COLO668 (cell line): ENCODE measurements around the gene SS18L1.
"Not testable (repeated sequence)": the region's sequence is repeated elsewhere in the genome, so short reads cannot be mapped to it uniquely, and the experiment has no call there.

Experiments used
- DNase-seq: peaks from one replicate; lab custom pipeline; 2025; ENCODE audit not compliant: unreplicated experiment; lab: John Stamatoyannopoulos, UW

The SS18L1 gene, protein sequence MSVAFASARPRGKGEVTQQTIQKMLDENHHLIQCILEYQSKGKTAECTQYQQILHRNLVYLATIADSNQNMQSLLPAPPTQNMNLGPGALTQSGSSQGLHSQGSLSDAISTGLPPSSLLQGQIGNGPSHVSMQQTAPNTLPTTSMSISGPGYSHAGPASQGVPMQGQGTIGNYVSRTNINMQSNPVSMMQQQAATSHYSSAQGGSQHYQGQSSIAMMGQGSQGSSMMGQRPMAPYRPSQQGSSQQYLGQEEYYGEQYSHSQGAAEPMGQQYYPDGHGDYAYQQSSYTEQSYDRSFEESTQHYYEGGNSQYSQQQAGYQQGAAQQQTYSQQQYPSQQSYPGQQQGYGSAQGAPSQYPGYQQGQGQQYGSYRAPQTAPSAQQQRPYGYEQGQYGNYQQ

DNA sequence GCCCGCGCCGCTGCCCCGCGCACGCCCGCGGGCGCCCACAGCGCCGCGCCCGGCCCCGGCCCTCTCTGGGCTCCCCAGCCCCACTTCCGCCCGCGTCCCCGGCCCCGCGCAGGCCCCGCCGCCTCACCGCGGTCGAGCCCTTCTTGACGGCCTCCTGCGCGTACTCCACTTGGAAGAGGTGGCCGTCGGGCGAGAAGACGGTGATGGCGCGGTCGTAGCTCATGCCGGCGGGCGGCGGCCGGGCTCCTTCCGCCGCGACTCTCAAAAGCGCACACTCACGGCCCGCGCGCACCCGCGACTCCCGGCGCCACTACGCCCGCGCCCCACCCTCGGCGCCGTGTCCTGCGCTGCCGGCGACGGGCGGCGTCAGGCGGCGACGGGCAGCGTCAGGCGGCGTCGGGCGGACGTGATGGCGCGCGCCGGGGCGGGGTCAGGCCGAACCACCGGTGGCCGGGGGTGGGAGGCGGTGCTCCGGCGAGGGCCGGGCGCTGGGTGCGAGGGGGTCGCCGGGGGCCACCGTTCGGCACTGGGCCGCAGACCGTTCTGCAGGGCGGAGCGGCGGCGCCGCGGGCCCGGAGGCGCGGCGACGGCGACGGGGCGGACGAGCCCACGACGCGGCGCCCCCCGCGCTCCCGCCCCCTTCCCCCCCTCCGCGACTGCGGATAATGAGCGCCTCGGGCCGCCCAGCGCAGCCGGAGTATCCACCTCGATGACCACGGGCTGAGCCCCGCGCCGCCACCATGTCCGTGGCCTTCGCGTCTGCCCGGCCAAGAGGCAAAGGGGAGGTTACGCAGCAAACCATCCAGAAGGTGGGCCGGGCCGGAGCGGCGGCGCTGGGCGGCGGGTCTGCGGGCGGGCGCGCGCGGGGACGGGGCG is at the start of gene SS18L1, which contains the start of gene PSMA7:
Gene SS18L1 (plus strand): TSS at position 689 of the 876 bp plus-strand sequence. CDS start 52 bp downstream, at position 741.
Gene PSMA7 (minus strand): TSS at position 314 of the 876 bp plus-strand sequence. CDS start 91 bp downstream, at position 223.
- DNase-seq: peak; percentile 97

DNA sequence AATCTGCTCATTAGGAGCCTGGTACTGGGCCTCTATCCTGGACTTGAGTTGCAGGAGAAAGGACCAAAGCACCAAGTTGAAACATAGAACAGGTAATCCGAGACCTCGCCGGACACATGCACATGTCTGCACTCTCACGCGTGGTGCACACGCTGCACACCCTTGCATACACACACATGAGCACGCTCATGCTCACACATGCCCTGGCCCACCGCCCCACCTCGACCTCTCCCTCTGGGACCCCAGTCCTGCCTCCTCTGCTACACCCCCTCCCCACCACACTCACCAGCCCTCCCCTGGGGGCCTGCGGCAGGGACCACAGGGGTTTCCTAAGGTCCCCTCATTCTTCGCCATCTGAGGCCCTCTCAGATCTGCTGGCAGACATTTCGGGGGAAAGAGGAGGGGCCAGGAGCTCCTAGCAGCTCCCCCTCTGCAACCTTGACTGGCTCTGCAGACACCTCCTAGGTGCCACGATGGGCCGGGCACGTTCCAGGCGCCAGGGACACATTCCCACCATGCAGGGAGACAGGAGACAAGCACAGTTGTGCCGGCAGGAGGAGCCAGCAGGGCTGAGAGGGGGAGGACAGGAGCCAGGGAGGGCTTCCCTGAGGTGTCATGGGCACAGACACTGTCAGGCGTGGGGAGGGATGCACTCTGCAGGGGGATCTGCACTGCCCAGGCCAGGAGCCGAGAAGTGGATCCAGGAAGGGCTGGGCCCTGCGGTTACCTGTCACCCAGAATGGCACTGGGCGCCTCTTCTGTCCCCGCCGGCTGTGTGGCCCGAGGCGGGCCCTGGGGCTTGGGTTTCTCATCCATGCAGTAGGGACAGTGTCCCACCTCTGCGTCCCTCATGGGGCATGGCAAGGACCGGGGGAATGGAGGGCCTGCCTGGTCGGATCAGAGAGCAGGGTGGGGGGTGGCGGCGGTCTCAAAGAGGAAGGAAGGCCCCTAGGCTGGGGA is 46.9 kb upstream of the SS18L1 start:
- no peak for DNase-seq

DNA sequence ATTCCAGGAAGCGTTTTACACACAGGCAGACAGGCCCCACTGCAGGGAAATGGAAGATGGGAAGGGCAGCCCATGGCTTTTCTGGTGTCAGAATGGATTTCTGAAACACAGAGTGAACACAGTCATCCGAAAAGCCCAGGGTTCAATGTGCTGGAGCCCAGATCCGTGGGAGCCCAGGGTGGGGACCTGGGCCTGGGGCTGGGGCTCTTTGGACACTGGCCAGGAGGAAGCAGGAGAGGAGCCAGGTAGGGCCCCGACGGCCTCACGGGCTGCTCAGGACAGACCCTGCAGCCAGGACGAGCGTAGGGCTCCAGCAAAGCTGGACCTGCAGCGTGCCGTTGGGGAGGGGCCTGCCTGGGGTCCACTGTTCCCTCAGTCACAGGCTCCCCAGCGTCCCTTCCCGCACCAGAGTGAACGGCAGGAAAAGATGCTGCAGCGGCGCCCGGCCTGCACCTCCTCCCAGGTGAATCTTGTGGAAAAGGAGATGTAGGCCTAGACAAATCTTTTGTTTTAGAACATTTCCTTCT is 45.6 kb upstream of the SS18L1 start:
- no peak for DNase-seq

DNA sequence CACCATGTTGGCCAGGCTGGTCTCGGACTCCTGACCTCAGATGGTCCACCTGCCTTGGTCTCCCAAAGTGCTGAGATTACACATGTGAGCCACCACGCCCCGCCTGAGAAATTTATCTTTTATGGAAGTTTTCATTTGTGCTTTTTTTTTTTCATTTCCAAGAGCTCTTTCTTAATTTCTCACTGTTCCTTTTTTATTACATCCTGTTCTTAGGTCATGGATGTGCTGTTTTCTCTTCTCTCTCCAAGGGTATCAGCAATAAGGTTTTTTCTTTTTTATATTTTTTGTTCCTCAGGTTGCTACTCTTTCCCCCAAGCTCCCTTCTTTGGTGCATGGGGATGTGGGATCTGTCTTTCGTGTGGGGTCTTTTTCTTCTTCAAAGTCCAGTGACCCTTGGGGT is 42.5 kb upstream of the SS18L1 start:
- no peak for DNase-seq

DNA sequence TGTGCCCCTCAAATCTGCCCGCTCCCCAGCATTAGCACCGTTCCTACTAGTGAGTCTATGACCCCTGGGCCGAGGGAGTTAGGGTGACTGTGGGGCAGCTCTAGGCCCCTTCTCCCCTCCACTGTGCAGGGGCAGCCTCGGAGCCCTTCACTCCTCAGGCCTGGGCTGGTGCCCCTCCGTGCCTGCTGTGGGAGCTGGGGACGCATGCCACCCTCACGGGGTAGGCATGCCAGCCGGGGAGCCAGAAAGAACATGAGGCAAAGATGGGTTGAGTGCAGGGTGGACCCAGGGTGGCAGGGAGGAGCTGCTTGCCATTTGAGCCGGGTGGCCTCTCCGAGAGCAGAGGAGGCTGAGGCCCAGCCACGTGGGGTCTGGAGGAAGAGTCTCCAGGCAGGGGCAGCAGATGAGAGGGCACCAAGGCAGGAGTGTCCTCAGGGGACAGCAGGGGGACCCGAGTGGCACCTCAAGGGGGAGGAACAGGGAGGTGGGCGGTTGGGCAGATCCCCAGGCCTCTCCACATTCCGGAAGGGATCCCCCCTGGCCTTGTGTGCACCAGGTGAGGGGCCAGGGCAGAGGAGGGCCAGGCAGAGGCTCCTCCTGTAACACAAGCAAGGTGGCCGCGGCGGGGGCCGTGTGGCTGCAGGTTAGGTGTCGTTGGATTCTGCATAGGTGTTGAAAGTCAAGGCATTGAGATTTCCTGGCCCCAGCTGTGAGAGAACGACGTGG is 39.9 kb upstream of the SS18L1 start:
- DNase-seq: no peak

DNA sequence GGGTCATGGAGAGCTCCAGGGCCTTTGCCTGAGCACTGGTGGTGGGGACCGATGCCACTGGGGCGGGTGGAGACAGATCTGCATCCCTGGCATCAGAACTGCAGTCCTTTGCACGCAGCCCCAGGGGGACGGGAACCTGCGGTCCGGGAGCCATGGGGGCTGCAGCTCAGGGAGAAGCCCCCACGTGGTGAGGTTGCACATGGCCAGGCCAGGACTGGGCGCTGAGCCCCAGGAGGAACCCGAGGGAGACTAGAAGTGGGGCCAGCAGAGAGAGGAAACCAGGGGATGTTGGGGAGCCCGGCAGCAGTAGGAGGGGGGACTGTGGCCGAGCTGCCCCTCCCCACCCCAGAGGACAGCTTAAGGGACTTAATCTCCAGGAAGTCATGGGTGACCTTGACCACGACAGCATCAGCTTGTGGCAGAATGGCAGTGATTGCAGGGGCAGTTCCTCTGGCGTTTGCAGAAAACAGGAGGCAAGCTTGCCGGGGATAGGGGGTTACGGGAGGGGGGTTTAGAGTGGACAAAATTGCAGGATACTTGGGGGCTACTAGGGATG is 39.3 kb upstream of the SS18L1 start:
- no peak for DNase-seq

DNA sequence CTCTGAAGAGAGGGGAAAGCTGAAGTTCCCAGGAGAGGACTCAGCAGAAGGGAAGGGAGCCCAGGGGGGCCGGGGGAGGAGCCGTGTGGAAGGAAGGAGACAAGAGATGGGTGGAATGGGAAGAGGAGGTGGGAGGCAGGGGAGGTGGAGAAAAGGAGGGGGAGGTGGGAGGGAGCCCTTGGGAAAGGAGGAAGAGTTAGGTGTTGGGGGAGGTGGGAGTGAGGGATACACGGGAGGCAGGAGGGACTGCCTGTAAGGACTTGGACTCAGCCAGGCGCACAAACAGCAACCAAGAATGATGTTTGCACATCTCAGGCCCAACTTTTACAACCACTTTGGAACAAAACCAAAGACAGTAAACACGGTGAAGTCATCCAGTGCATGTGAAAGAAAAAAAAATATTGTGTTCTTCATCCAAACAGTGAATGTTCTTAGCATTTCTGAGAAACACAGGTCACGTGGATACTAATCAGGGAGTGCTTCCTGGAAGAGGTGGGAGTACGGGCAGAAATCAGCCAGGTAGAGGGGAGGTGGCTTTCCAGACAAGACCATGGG is 38.7 kb upstream of the SS18L1 start:
- DNase-seq: no peak

DNA sequence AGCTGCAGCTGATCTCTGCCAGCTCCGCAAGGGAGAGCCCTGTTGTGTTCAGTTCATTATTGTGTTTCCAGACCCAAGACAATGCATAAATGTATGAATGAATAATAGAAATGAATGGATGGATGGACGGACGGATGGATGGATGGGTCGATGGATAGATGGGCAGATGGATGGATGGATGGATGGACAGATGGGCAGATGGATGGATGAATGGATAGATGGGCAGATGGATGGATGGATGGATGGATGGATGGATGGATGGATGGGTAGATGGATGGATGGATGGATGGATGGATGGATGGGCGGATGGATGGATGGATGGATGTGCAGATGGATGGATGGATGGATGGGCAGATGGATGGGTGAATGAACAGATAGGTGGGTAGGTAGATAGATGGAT is 38.0 kb upstream of the SS18L1 start:
- no peak for DNase-seq

DNA sequence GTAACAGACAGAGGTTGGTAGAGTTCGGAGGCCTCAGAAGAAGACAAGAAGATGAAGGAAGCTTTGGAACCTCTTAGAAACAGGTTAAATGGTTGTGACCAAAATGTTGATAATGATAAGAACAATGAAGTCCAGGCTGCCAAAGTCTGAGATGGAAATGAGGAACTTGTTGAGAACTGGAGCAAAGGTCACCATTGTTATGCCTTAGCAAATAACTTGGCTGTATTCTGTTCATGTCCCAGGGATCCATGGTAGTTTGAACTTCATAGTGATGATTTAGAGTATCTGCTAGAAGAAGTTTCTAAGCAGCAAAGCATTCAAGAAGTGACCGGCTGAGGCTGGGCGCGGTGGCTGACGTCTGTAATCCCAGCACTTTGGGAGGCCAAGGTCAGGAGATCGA is 32.4 kb upstream of the SS18L1 start:
- DNase-seq: no peak

DNA sequence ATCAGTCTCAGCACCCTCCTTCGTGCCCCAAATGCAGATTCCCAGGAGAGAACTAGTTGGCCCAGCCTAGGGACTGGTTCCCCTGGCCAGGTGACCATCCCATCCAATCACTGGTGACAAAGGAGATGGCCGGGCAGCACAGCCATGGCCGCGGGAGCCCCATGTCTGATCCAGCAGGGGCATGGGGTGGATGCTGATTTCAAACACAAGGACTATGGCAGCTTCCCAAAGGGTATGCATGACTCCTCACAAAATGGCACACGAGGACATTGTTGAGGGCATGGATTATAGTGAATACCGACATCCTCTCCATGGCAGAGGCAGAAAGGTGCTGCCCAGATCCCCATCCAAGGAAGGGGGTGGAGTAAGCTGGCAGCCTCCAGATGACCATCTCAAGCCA is 31.2 kb upstream of the SS18L1 start:
- no peak for DNase-seq

DNA sequence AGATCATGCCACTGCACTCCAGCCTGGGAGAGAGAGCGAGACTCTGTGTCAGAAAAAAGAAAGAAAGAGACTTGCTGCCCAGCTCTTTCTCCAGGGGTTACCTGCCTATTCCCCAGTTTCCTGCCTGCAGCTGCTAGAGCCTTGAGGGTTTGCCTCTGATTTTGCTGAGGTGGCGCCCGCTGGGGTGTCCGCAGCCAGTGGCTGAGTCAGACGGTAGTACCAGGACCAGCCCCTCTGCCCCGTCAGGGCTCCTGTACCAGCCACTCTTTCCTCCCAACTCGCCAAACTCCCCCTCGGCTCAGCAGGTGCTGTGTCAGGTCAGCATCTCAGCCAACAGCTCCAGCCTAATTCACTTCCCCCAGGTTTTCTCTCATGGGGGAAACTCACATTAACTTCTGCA is 28.7 kb upstream of the SS18L1 start:
- DNase-seq: no peak

DNA sequence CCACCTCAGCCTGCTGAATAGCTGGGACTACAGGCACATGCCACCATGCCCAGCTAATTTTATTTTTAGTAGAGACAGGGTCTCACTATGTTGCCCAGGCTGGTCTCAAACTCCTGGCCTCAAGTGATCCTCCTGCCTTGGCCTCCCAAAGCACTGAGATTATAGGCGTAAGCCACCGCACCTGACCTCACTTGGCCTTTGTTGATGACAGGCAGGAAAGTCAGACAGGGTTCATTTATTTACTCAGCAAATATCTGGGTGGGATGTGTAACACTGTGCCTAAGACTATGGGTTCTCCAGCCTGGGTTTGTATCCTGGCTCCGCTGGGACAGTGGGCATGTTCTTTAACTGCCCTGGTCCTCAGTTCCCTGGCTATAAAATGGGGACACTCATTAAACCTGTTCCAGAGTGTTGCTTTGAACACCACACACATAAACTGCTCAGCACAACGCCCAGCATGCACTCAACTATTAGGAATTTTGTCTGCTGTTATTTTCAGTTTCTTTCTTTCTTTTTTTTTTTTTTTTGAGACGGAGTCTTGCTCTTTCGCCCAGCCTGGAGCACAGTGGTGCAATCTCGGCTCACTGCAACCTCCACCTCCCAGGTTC is 27.7 kb upstream of the SS18L1 start:
- DNase-seq: not testable (repeated sequence)

DNA sequence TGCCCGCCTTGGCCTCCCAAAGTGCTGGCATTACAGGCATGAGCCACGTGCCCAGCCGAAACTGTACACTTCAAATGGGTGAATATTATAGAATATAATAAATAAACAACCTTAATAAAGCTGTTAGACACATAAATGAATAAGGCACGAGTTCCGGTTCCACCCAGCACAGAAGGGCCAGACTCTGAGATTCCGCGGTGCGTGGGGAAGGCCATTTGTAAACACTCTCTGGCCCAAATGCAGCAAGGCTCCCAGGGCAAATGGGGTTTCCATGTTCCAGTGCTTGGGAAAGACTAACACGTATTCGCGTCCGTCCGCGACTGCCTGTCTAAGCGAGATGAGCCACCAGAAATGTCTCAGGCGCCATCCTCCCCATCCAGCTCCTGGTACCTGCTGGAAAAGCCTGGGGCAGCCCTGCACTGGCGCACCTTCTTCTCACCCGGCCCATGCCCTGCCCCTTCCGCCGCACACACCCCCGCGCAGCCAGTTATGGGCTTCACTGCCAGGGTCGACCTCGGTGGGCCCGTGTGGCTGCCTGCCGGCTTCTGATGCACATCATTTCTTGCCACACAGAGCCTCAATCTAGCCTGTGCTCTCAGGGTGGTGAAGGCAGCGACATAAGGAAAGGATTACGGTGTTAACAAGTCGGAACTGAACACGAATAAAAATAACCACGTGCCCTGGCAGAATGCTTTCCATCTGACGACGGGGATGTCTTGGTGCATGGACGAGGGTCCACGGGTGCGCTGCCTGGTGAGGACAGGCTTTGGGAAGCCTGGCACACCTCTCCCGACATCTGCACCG is 26.8 kb upstream of the SS18L1 start:
- no peak for DNase-seq

DNA sequence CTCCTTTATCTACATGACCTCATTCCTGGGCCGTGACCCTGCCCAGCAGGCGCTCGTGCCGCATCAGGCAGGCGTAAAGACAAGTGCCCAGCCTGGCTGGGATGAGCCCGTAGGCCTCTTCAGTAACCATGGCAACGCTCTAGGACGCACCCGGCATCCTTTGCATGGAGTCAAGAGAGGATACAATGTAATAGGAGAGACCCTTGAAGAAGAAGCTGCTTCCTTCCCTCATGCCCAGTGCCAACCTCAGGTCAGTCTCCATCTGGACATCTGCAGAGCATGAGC is 26.3 kb upstream of the SS18L1 start:
- DNase-seq: peak; percentile 14

DNA sequence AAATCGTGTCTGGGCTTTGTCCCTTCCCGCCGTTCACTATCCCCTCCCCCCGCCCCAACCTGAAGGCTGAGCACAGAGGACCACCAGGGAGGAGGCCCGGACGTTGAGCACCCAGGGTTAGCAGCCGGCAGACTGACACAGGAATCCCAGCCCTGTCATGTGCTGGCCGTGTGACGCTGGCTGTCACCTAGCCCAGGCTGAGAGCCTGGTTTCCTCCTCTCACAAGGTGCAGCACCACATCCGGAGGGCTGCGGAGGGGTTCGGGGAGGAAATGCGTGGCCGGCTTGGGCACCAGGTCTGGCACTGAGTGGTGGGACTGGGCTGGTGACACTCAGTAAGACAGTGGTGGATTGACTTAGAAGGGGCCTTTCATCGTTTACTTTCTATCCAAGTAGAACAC is 25.9 kb upstream of the SS18L1 start:
- no peak for DNase-seq

DNA sequence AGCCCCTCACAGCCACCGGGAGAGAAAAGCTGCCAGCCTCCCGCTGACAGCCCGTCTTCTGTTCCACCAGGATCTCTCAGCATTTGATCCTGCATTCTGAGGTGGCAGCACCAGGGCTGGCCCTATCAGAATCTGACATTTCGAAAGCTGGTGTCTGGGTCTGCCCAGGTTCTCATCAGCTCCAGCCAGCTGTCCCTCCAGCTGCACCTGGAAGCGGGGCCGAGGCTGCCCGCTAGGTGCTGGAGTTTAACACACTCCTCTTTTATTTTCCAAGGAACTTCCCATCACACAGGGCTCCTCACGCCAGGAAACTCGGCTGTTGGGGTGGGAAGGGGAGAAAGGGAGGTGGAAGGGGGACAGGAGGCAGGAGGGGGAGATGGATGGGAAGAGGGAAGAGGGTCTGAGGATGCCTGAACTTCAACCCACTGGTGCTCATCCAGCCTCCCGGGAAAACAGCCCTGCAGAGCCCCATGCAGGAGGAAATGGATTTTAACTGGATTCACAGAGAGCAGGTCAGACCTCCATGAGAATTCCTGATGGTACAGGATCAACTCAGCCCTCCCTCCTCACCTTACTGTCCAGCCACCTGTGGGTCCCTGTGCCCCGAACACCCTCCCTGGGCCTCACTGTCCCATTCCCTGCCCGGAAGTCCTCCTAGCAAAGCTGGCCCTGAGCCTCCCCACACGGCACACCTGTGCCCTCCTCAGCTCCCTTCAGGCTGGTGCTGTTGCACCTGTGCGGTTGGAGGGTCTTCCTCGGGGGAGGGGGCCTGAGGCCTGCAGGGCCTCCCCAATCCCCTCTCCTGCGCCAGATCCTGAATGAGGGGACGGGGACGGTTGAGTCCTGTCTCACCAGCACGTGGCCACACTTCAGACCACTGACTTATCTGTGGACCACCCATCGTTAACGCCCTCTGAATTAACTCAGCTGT is 25.2 kb upstream of the SS18L1 start:
- peak; percentile 13 for DNase-seq

DNA sequence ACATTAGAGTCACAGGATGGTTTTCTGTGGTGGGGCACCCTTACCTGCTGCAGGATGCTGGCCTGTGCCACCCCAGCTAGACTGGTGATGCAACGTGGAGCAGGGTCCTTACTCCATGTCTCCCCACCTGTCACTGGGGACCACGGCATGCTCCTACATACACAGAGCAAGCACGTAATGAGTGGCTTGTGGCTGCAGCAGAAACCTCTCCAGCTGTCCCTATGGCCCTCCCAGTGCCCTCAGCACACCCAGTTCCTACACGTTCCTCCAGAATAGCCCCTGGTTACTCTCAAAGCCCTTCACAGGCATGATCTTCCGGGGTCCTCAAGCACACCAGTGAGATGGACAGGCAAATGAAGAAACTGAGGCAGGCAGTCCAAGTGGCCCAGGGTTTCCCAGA is 24.5 kb upstream of the SS18L1 start:
- DNase-seq: no peak
